ENCODE results near the gene C11orf16. TPM values are rescaled to one million over a fixed set of nuclear protein-coding genes. Genes with fewer than 3 reads are reported as not detected.
"Not testable (repeated sequence)": the region's sequence is repeated elsewhere in the genome, so short reads cannot be mapped to it uniquely, and the experiment has no call there.

The C11orf16 gene
- total and polyA plus RNA-seq, 4 donors: not detected

DNA sequence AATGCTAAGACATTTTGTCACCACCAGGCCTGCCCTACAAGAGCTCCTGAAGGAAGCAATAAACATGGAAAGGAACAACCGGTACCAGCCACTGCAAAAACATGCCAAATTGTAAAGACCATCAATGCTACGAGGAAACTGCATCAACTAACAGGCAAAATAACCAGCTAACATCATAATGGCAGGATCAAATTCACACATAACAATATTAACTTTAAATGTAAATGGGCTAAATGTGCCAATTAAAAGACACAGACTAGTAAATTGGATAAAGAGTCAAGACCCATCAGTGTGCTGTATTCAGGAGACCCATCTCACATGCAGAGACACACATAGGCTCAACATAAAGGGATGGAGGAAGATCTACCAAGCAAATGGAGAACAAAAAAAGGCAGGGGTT, 41.6 kb downstream of the C11orf16 start:
- WGBS: 96% methylated on average over 2 of the region's 2 CpGs
- not testable (repeated sequence) for H3K27me3 ChIP-seq (ENCODE audit: control insufficient read depth in 4 of 4, insufficient read depth in 4 of 4, low read length in 3 of 4); H3K9ac ChIP-seq (ENCODE audit: low read depth in 1 of 2, low read length in 2 of 2); H3K4me1 ChIP-seq (ENCODE audit: control insufficient read depth in 4 of 4, insufficient read depth in 4 of 4, low read length in 3 of 4); H3K27ac ChIP-seq (ENCODE audit: low read depth in 1 of 2, low read length in 2 of 2); H3K36me3 ChIP-seq (ENCODE audit: control insufficient read depth in 4 of 4, insufficient read depth in 3 of 4, low read depth in 1 of 4, low read length in 3 of 4); DNase-seq (ENCODE audit: low spot score); H3K9me3 ChIP-seq (ENCODE audit: control insufficient read depth in 4 of 4, low read length in 3 of 4); H3K4me3 ChIP-seq (ENCODE audit: low read depth in 1 of 3, low read length in 3 of 3)

DNA sequence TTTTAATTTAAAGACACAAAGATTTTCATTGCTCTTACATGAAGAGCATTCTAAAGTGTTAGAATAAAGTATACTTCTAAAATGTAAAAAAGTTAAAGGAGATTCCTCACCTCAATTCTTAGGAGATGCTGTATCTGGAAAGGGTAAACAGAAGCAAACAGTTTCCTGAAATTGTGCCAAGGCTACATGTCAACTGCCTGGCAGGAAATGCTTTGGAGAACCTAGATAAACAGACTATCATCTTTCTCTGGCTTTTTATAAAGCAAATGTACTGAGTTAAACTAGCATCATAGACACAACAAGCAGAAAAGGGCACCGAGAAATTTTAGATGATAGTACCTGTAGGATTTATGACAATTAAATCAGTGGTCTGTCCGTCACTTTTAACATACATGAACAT, 46.4 kb downstream of the C11orf16 start:
- no peak for TF ChIP-seq GABPA (IDR thresholded peaks at IDR 0.05 in 1 of 2, conservative IDR thresholded peaks at IDR 0.05 in 1 of 2)
- TF ChIP-seq RAD21 (IDR thresholded peaks at IDR 0.05): no peak
- TF ChIP-seq, protein P1, sequence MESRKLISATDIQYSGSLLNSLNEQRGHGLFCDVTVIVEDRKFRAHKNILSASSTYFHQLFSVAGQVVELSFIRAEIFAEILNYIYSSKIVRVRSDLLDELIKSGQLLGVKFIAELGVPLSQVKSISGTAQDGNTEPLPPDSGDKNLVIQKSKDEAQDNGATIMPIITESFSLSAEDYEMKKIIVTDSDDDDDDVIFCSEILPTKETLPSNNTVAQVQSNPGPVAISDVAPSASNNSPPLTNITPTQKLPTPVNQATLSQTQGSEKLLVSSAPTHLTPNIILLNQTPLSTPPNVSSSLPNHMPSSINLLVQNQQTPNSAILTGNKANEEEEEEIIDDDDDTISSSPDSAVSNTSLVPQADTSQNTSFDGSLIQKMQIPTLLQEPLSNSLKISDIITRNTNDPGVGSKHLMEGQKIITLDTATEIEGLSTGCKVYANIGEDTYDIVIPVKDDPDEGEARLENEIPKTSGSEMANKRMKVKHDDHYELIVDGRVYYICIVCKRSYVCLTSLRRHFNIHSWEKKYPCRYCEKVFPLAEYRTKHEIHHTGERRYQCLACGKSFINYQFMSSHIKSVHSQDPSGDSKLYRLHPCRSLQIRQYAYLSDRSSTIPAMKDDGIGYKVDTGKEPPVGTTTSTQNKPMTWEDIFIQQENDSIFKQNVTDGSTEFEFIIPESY (IDR thresholded peaks at IDR 0.05): no peak
- TF ChIP-seq NR2F2 (IDR thresholded peaks at IDR 0.05): no peak
- TF ChIP-seq RXRA (IDR thresholded peaks at IDR 0.05): no peak
- no peak for TF ChIP-seq HNF4A (conservative IDR thresholded peaks at IDR 0.05)
- no peak for TF ChIP-seq EGR1 (IDR thresholded peaks at IDR 0.05; ENCODE audit: low read depth in 2 of 2)
- no peak for TF ChIP-seq YY1 (IDR thresholded peaks at IDR 0.05)
- TF ChIP-seq, protein P2, sequence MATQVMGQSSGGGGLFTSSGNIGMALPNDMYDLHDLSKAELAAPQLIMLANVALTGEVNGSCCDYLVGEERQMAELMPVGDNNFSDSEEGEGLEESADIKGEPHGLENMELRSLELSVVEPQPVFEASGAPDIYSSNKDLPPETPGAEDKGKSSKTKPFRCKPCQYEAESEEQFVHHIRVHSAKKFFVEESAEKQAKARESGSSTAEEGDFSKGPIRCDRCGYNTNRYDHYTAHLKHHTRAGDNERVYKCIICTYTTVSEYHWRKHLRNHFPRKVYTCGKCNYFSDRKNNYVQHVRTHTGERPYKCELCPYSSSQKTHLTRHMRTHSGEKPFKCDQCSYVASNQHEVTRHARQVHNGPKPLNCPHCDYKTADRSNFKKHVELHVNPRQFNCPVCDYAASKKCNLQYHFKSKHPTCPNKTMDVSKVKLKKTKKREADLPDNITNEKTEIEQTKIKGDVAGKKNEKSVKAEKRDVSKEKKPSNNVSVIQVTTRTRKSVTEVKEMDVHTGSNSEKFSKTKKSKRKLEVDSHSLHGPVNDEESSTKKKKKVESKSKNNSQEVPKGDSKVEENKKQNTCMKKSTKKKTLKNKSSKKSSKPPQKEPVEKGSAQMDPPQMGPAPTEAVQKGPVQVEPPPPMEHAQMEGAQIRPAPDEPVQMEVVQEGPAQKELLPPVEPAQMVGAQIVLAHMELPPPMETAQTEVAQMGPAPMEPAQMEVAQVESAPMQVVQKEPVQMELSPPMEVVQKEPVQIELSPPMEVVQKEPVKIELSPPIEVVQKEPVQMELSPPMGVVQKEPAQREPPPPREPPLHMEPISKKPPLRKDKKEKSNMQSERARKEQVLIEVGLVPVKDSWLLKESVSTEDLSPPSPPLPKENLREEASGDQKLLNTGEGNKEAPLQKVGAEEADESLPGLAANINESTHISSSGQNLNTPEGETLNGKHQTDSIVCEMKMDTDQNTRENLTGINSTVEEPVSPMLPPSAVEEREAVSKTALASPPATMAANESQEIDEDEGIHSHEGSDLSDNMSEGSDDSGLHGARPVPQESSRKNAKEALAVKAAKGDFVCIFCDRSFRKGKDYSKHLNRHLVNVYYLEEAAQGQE (IDR thresholded peaks at IDR 0.05): no peak
- no peak for TF ChIP-seq HNF4G (IDR thresholded peaks at IDR 0.05)
- TF ChIP-seq, protein P3, sequence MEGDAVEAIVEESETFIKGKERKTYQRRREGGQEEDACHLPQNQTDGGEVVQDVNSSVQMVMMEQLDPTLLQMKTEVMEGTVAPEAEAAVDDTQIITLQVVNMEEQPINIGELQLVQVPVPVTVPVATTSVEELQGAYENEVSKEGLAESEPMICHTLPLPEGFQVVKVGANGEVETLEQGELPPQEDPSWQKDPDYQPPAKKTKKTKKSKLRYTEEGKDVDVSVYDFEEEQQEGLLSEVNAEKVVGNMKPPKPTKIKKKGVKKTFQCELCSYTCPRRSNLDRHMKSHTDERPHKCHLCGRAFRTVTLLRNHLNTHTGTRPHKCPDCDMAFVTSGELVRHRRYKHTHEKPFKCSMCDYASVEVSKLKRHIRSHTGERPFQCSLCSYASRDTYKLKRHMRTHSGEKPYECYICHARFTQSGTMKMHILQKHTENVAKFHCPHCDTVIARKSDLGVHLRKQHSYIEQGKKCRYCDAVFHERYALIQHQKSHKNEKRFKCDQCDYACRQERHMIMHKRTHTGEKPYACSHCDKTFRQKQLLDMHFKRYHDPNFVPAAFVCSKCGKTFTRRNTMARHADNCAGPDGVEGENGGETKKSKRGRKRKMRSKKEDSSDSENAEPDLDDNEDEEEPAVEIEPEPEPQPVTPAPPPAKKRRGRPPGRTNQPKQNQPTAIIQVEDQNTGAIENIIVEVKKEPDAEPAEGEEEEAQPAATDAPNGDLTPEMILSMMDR (IDR thresholded peaks at IDR 0.05; ENCODE audit: low read depth, low read length, missing input control): no peak
- no peak for TF ChIP-seq SP1 (IDR thresholded peaks at IDR 0.05)
- no peak for TF ChIP-seq JUND (IDR thresholded peaks at IDR 0.05)
- TF ChIP-seq TAF1 (conservative IDR thresholded peaks at IDR 0.05): no peak
- TF ChIP-seq FOXA2 (IDR thresholded peaks at IDR 0.05): no peak
- TF ChIP-seq, protein P4, sequence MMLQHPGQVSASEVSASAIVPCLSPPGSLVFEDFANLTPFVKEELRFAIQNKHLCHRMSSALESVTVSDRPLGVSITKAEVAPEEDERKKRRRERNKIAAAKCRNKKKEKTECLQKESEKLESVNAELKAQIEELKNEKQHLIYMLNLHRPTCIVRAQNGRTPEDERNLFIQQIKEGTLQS (IDR thresholded peaks at IDR 0.05): no peak
- TF ChIP-seq, protein P5, sequence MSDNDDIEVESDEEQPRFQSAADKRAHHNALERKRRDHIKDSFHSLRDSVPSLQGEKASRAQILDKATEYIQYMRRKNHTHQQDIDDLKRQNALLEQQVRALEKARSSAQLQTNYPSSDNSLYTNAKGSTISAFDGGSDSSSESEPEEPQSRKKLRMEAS (IDR thresholded peaks at IDR 0.05): no peak
- no peak for TF ChIP-seq FOXA1 (IDR thresholded peaks at IDR 0.05)

DNA sequence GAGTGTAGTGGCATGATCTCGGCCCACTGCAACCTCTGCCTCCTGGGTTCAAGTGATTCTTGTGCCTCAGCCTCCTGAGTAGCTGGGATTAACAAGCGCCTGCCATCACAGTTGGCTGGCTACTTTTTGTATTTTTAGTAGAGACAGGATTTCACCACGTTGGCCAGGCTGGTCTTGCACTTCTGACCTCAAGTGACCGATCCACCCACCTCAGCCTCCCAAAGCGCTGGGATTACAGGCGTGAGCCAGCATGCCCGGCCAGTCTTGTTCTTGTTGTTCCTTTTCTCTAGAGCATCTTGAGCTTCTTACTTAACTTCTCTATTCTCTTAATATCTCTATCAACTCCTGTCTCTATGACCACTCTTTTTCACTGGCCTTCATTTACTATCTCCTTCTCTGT, 51.2 kb downstream of the C11orf16 start:
- WGBS: 86% methylated on average over 7 of the region's 7 CpGs
- H3K9ac ChIP-seq (ENCODE audit: low read depth in 1 of 2, low read length in 2 of 2); H3K36me3 ChIP-seq (ENCODE audit: control insufficient read depth in 4 of 4, insufficient read depth in 3 of 4, low read depth in 1 of 4, low read length in 3 of 4); H3K9me3 ChIP-seq (ENCODE audit: control insufficient read depth in 4 of 4, low read length in 3 of 4); H3K4me1 ChIP-seq (ENCODE audit: control insufficient read depth in 4 of 4, insufficient read depth in 4 of 4, low read length in 3 of 4); H3K27me3 ChIP-seq (ENCODE audit: control insufficient read depth in 4 of 4, insufficient read depth in 4 of 4, low read length in 3 of 4); H3K4me3 ChIP-seq (ENCODE audit: low read depth in 1 of 3, low read length in 3 of 3); H3K27ac ChIP-seq (ENCODE audit: low read depth in 1 of 2, low read length in 2 of 2); DNase-seq (ENCODE audit: low spot score): not testable (repeated sequence)

More for the DNA sequence above, 46.4 kb downstream of the C11orf16 start:
- Histone ChIP-seq H3K9ac (ENCODE audit: low read depth in 1 of 2, low read length in 2 of 2) (no peak overlapping the region), H3K9me3 (ENCODE audit: control insufficient read depth in 4 of 4, low read length in 3 of 4) (no peaks in the 10 kb centered on the region), H3K36me3 (ENCODE audit: control insufficient read depth in 4 of 4, insufficient read depth in 3 of 4, low read depth in 1 of 4, low read length in 3 of 4) (no peaks in the 10 kb centered on the region), H3K4me1 (ENCODE audit: control insufficient read depth in 4 of 4, insufficient read depth in 4 of 4, low read length in 3 of 4) (no peaks in the 10 kb centered on the region), H3K27ac (ENCODE audit: low read depth in 1 of 2, low read length in 2 of 2) (no peak overlapping the region), H3K4me3 (ENCODE audit: low read depth in 1 of 3, low read length in 3 of 3) (no peak overlapping the region), H3K27me3 (ENCODE audit: control insufficient read depth in 4 of 4, insufficient read depth in 4 of 4, low read length in 3 of 4) (no peaks in the 10 kb centered on the region)
- no peak for DNase-seq (ENCODE audit: low spot score)
- WGBS: 72% methylated on average over 2 of the region's 2 CpGs
